SU-DHL-6 (cell line): Measurements from ENCODE around the gene FHOD3.
A peak's percentile ranks its signal among the peaks of the same experiment; 100 is the strongest.

ENCODE experiments used
- CTCF ChIP-seq: fragments of 200-600 bp; sonication (generic); IDR thresholded peaks from one replicate; pipeline ENCODE4 v1.5.1; 2017; ENCODE audit warnings: antibody characterized with exemption, mild to moderate bottlenecking, low read length, moderate library complexity; ENCODE audit not compliant: insufficient read depth, poor library complexity, severe bottlenecking
- EZH2phosphoT487 ChIP-seq: fragments of 200-600 bp; sonication (generic), shearing (Covaris generic); conservative IDR thresholded peaks from 2 replicates; pipeline ENCODE4 v1.6.1; 2018; ENCODE audit warnings: mild to moderate bottlenecking, antibody characterized with exemption, low read length, moderate library complexity, mixed read lengths

GRCh38 chr18:36284671-36285295 lies 12.7 kb upstream of the FHOD3 start:
- peak; percentile 89 for TF ChIP-seq CTCF
- TF ChIP-seq EZH2phosphoT487: no peak
